Right cardiac atrium (tissue), 5 donors: ENCODE data around the gene ELL2. TPM values are rescaled to one million over a fixed set of nuclear protein-coding genes. Genes with fewer than 3 reads are reported as not detected.
A peak's percentile ranks its signal among the peaks of the same experiment; 100 is the strongest.

Experiments
- ATAC-seq, 2 donors: fragments of 200-7000 bp; cut with Tn5 transposase; one replicate each; pipeline versions ENCODE4 v1.8.0 to v1.9.1; 2020; ENCODE audit warnings: moderate library complexity in 2 of 2, mild to moderate bottlenecking in 1 of 2
- DNase-seq, 3 donors: peaks; one replicate each; pipeline ENCODE4 v3.0.0-alpha.2; 2020
- H3K27ac ChIP-seq: one replicate; pipeline ENCODE4 v1.5.1; 2013; ENCODE audit warnings: mild to moderate bottlenecking, low read length, control low read depth, moderate library complexity
- H3K27me3 ChIP-seq: one replicate; pipeline ENCODE4 v1.6.1; 2013; ENCODE audit not compliant: control insufficient read depth, insufficient read depth
- H3K4me1 ChIP-seq: one replicate; pipeline ENCODE4 v1.6.1; 2013; ENCODE audit warnings: low read length; ENCODE audit not compliant: control insufficient read depth, insufficient read depth
- H3K4me3 ChIP-seq: one replicate; pipeline ENCODE4 v1.5.1; 2013; ENCODE audit warnings: low read length, control low read depth
- H3K9me3 ChIP-seq: one replicate; pipeline ENCODE4 v1.6.1; 2013; ENCODE audit warnings: low read length; ENCODE audit not compliant: control insufficient read depth
- whole genome bisulfite sequencing: extraction: QIAGEN DNeasy Blood & Tissue Kit; methylation state at CpG from one replicate; pipeline ENCODE4 v1.1.7; 2013; 5-methylcytosine and 5-hydroxymethylcytosine counted together
- intact Hi-C, 4 donors: fragments of 100-400 bp; cut with DNase I; formaldehyde crosslinking; loops; one replicate each; pipeline versions ENCODE4 v1.11.0 to v1.14.0; 2022 to 2023
- polyA plus RNA-seq: library from polyadenylated mRNA; stranded (reverse); fragments of 200-250 nt; gene quantifications from one replicate; pipeline ENCODE4 v1.2.3, GENCODE V29; 2013
- total RNA-seq, 4 donors: library from RNA; stranded (reverse); fragmentation: NEBNext Ultra II Directional; extraction: Animal tissue kit (Norgen Biotek cat#: 25700); gene quantifications; one replicate each; pipeline ENCODE4 v1.2.1, GENCODE V29; 2021
- donor health status: healthy with polysubstance abuse.
- donor health status: DM: no; HTN: yes; CAD: no.
- donor health status: DM: no; HTN: no; CAD: no.
- donor health status: DM: no; HTN: yes; CAD: no; lungs with severe emphysema.
- donor health status: DM: yes; HTN: yes; CAD: no.

Gene ELL2
- total and polyA plus RNA-seq, 5 donors, result 16.7 to 75.9 (median 32.4) TPM

DNA sequence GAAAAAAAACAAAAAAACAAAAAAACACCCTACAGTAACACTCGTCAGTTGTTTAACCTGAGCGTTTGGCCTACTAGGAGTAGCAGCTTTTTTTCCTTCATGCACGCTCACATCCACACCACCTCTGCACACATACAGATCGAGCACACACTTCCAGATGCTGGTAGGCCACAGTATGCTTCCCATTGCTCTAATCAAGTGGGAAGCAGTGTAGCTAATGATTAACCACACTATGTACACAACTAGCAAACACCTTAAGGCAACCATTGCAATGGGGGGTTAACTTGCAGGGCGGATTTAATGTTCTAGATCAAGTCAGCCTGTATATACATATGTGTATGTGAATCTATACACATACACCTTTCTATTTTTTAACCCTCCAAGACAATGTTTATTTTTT is 73.7 kb downstream of the ELL2 start:
- no peak for ATAC-seq
- H3K27ac ChIP-seq, result no peak overlapping the region
- H3K4me3 ChIP-seq, result no peak overlapping the region
- DNase-seq, result no peak
- intact Hi-C loops, result no loop called here
- no peaks in the 10 kb centered on the region for H3K27me3 ChIP-seq
- 94% methylated on average over 5 of the region's 5 CpGs for WGBS
- no peaks in the 10 kb centered on the region for H3K4me1 ChIP-seq
- no peaks in the 10 kb centered on the region for H3K9me3 ChIP-seq

DNA sequence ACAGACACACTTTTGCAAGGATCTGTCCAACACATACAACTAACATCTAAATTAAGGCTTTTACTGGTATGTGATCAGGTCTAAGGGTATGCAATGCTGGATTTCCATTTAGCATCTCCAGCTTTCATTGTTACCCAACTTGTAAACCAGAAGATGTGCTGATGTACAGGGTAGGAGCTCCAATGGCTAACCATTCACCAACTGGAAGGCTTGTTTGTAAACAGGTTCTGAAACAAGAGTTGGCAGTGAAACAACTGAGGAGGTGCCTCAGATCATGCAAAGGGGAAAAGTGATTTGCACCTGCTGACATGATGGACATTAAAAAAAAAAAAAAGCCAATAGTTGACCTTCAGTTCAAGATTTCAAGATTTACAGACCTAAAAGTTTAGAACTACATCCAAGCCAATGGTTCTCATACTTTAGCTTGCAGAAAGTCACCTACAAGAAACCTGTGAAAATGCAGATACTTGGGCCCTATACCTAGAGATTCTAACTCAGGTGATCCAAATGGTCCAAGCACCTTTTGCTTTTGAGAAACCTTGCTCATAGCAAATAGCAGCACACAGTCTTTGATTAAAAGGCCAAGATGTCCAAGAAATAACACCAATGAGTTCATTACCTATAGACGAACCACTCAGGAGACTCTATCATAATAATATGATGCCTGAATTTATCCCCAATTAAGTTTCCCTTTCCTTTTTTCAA is 75.2 kb downstream of the ELL2 start:
- intact Hi-C loops, result no loop called here
- Histone ChIP-seq H3K9me3 (no peaks in the 10 kb centered on the region), H3K27me3 (no peaks in the 10 kb centered on the region), H3K4me3 (no peak overlapping the region), H3K4me1 (peaks cover 5% of the 10 kb centered on the region), H3K27ac (no peak overlapping the region)
- 99% methylated on average over 1 of the region's 1 CpG for WGBS
- ATAC-seq (no peak), DNase-seq (no peak)

DNA sequence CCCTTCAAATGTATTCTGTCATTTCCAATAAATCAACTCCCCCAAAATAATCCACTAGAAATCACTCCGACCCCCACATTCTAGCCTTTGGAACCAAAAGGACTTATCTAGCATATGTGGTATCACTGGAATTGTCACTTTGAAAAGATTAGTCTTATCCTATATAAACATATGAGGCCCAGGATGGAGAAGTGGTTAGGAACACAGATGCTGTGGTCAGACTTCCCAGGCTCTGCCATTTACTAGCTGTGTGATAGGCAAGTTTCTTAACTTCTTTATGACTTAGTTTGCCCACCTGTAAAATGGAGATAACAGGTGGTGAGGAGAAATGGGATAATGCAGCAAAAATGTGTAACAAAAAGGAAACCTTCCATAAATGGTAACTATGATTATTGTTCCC is 77.1 kb downstream of the ELL2 start:
- Histone ChIP-seq H3K4me3 (no peak overlapping the region), H3K27ac (no peak overlapping the region), H3K9me3 (no peaks in the 10 kb centered on the region), H3K27me3 (no peaks in the 10 kb centered on the region), H3K4me1 (peaks cover 5% of the 10 kb centered on the region)
- intact Hi-C loops, result no loop called here
- DNase-seq (no peak), ATAC-seq (no peak)
- 57% methylated on average over 1 of the region's 1 CpG for WGBS

DNA sequence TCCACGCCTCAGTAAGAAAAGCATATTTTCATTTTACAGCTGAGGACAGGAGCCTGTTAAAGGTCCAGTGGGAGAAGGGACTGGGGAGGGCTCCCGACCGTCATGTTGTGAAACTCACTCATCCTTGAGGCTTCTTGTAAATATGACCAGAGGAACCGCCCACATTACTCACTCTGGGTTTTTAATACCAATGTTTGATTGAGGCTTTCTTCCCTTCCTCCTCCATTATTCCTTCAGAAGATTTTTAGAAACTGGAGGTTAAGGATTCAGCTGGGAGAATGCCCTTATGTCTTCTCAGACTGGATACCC is 77.7 kb downstream of the ELL2 start:
- intact Hi-C loops, result no loop called here
- peaks cover 5% of the 10 kb centered on the region for H3K4me1 ChIP-seq
- ATAC-seq, result peak in 1 of 2 donors; percentile 32
- H3K9me3 ChIP-seq, result no peaks in the 10 kb centered on the region
- no peak overlapping the region for H3K27ac ChIP-seq
- H3K4me3 ChIP-seq, result no peak overlapping the region
- no peaks in the 10 kb centered on the region for H3K27me3 ChIP-seq
- 60% methylated on average over 4 of the region's 4 CpGs for WGBS
- DNase-seq, result no peak

DNA sequence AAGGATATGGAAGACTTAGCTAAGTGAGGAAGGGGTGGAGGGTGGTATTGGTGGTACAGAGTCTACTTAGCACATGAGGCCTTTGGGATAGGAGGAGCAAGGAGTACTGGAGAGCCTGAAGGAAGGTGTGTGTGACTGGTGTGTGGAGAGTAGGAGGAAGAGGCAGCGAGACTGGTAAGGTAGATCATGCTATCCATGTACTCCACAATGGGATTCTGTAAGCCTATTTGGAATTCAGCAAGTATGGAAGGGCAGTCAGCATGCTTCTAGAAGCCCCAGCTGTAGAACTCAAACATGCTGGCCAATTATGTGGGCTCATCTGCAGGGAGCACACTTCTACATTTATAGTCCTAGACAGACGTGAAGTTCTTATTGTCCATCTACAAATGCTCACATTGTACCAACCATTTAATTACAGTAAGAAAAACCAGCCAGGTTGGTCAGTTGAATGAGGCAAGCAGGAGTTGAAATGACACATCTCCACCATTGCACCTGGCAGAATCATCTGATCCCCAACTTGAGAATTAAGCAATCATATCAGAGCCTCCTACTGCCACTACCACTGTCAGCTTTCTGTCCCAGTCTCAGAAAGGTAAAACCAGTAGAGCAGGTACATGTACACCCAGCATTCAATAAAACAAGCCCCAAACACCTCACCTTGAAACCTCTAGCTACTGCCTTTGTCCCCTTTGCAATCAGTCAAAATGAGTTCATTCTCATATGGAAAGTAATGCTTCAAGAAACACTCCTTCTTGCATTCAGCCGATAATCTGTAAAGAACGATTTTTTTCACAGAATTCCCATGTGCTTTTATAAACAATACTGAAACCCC is 78.2 kb downstream of the ELL2 start:
- no peak overlapping the region for H3K27ac ChIP-seq
- ATAC-seq, result no peak

DNA sequence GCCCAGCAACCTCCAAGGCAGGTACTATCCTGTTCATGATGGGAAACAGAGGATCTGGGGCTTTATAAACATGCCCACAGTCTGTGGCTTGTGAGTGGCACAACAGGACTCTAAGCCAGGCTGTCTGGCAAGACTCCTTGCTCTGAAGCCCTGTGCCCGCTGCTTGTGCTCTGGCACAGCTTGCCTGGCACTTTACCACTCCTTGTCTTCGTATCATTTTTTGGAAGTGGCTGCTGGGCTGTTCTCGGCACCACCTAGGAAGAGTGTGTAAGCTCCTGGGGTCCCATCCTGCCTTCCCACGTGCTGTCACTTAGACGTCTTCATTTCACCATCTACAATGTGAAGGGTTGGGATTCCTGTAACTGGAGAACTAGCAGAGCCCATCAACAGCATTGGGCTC is 79.8 kb downstream of the ELL2 start:
- DNase-seq, result no peak
- Histone ChIP-seq H3K4me3 (no peak overlapping the region), H3K4me1 (peaks cover 5% of the 10 kb centered on the region), H3K27ac (no peak overlapping the region), H3K9me3 (no peaks in the 10 kb centered on the region), H3K27me3 (no peaks in the 10 kb centered on the region)
- WGBS, result 66% methylated on average over 5 of the region's 5 CpGs
- peak in 1 of 2 donors; percentile 29 for ATAC-seq
- intact Hi-C loops, result no loop called here

More for the DNA sequence above, 78.2 kb downstream of the ELL2 start:
- Histone ChIP-seq H3K4me3 (no peak overlapping the region), H3K27me3 (no peaks in the 10 kb centered on the region), H3K4me1 (peaks cover 5% of the 10 kb centered on the region), H3K9me3 (no peaks in the 10 kb centered on the region)
- intact Hi-C loops, result no loop called here
- no peak for DNase-seq
- WGBS, result 70% methylated on average over 4 of the region's 4 CpGs

DNA sequence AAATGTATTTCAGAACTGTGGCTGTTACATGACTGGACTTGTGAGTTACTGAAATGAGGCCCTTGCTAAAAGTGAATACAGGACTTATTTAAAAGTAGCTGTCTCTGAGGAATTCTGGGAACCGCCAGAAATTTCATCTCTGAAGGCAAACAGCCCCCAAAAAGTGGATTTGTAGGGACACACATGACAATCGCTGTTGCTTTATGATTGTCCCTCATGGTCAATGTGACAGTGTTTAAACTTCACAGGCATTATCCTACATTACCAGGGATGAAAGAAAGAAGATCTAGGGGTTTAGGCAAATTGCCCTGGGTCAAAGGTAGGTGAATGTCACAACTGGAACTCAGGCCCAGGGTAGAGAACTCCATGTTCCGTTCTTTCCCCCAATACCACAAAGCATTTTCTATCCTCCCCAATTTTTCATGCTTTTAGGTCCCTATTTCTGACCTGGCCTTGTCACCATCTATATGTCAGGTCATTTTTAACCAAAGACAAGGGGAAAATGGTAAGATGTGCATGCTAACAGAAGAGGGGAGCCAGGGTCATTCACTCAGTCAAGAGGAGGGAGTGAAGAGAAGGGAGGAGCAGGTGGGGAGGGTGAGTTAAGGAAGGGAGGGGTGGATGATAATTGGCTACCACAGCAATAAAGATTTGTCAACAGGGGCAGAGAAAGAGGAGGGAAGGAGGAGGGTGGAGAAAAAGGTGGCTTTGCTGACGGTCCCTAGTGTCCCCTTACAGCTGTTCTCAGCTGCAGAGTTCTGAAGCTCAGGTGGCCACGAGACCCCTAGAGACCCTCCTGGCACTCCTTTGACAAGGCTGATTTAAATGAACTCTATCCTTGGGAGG is 81.3 kb downstream of the ELL2 start:
- WGBS, result 88% methylated on average over 5 of the region's 5 CpGs
- no peak for DNase-seq
- Histone ChIP-seq H3K4me1 (peaks cover 5% of the 10 kb centered on the region), H3K27me3 (no peaks in the 10 kb centered on the region), H3K9me3 (no peaks in the 10 kb centered on the region), H3K4me3 (no peak overlapping the region), H3K27ac (no peak overlapping the region)
- no peak for ATAC-seq
- intact Hi-C loops, result no loop called here

DNA sequence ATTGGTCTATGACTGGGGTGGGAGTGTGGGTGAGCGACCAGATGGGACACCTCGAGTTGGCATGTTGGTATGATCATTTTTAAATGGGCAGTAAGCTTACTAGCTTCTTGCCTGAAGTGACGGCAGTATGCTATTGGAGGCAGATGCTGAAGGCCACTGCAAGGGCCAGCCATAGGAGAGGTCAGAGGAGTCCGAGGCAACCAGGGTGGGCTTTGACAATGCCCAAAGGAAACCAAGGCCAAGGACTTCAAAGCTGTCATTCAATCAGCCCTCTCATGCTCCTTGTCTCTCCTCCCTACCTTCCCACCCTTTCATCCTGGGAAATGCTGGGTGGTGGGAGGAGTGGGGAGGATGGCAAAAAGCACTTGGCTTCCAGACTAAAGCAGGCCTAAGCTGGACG is 82.0 kb downstream of the ELL2 start:
- WGBS, result 95% methylated on average over 5 of the region's 5 CpGs
- H3K27me3 ChIP-seq, result no peaks in the 10 kb centered on the region
- no peak for DNase-seq
- no peaks in the 10 kb centered on the region for H3K9me3 ChIP-seq
- intact Hi-C loops, result no loop called here
- no peak overlapping the region for H3K4me3 ChIP-seq
- no peak overlapping the region for H3K27ac ChIP-seq
- H3K4me1 ChIP-seq, result peaks cover 5% of the 10 kb centered on the region
- ATAC-seq, result no peak

DNA sequence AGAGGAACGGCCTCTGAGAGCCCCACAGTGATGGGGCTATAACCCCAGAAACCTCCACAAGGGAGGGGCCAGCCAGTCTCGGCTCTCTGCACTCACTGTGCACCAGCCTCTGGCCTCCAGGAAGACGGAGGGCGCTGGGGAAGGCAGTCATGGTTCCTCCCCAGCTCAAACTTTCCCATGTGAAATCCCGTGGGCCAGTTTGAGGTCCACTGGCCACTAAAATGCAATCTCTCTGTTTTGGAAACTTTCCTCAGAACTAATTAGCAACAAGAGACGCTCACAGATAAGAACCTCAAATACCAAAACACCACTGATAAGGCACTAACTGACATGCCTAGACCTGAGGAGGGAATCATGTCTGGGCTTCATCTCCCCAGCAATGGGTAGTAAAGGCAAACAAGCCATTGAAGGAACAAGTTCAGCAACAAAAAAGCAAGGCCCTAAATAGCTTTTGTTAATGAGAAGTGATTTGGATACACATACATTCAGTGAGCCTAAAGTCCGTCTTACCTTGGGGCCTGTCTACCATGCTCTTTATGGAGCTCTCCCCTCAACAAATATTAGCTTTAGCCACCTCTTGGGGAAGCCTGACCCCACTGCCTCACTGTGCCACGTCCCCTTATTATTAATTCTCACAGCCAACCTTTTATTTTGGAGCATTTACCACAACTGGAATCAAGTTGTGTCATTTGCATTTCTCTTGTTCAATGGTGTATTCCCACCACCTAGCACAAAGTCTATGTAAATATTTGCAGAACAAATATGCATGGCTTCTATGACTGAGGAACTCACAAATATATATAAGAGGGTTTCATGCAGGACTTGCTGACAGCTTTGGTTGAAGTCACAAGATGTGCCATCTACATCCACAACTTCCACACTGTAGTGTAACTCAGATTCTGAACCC is 83.0 kb downstream of the ELL2 start:
- Histone ChIP-seq H3K9me3 (no peaks in the 10 kb centered on the region), H3K4me3 (no peak overlapping the region), H3K27me3 (no peaks in the 10 kb centered on the region), H3K27ac (no peak overlapping the region), H3K4me1 (peaks cover 5% of the 10 kb centered on the region)
- 72% methylated on average over 8 of the region's 8 CpGs for WGBS
- DNase-seq (no peak), ATAC-seq (no peak)
- intact Hi-C loops, result no loop called here

DNA sequence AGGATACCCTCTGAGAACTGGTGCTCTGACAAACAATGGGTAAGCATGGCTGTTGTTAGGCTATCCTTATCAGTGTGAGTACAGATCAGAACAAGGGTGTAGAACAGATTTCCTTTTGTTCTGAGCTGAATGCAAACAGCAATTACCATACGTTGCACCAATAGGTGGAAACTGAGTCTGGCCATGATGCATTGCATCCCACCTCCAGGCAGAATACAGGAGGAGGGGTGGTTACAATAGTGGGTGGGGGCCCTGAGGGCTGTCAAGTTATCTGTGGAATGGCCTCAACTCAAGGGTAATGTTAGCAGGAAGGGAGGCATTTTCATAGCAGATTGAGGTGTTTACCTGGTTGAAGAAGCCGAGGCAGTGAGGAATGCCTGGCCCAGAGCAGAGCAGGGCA is 84.9 kb downstream of the ELL2 start:
- intact Hi-C loops, result no loop called here

More for the DNA sequence above, 84.9 kb downstream of the ELL2 start:
- ATAC-seq (no peak), DNase-seq (no peak)
- H3K4me1 ChIP-seq, result peaks cover 2% of the 10 kb centered on the region
- no peaks in the 10 kb centered on the region for H3K9me3 ChIP-seq
- no peak overlapping the region for H3K27ac ChIP-seq
- H3K27me3 ChIP-seq, result no peaks in the 10 kb centered on the region
- 84% methylated on average over 2 of the region's 2 CpGs for WGBS
- H3K4me3 ChIP-seq, result no peak overlapping the region
